Ishikawa (cell line): ENCODE results near the gene PPP1R9A.

Experiments used
- CEBPB ChIP-seq: IDR thresholded peaks from 2 replicates; pipeline ENCODE4 v1.6.1; 2012
- FOXM1 ChIP-seq: IDR thresholded peaks from 2 replicates; pipeline ENCODE4 v1.6.1; 2012; ENCODE audit warnings: low read depth, borderline replicate concordance
- MAX ChIP-seq: IDR thresholded peaks from 2 replicates; pipeline ENCODE4 v1.6.1; 2012
- NFIC ChIP-seq: IDR thresholded peaks from 2 replicates; pipeline ENCODE4 v1.6.1; 2012
- REST ChIP-seq: IDR thresholded peaks from 2 replicates; pipeline ENCODE4 v1.6.1; 2012; ENCODE audit warnings: low read depth, mild to moderate bottlenecking
- TAF1 ChIP-seq: IDR thresholded peaks from 2 replicates; pipeline ENCODE4 v1.6.1; 2012; ENCODE audit warnings: low read depth, mild to moderate bottlenecking
- TCF12 ChIP-seq: IDR thresholded peaks from 2 replicates; pipeline ENCODE4 v1.6.1; 2012; ENCODE audit warnings: low read depth
- YY1 ChIP-seq: IDR thresholded peaks from 2 replicates; pipeline ENCODE4 v1.6.1; 2012; ENCODE audit warnings: low read depth

DNA sequence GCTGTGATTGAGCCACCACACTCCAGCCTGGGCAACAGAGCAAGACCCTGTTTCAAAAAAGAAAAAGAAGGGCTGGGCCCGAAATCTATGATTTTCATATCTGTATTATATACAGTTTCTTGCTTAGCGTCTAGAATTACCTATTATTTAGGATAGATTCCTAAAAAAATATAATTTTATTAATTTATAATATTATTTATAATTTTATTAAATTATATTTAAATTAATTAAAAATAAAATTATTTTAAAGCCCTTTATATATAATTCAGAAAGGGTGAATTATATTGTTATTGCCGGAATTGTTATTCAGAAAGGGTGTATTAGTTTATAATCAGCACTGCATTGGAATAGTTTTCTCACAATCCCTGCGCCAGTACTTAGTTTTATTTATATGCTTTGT is 14.5 kb downstream of the PPP1R9A start:
- TF ChIP-seq TAF1 (no peak), YY1 (no peak), CEBPB (no peak), MAX (no peak), FOXM1 (no peak), NFIC (no peak), TCF12 (no peak), REST (no peak)
